Activated CD8-positive, alpha-beta memory T cell treated with anti-CD3 and anti-CD28 coated beads, Interleukin-2, amount 10 ng/mL, durations not matched to agents 7 days and 5 days (primary cell): ENCODE measurements around the gene MRFAP1L1. TPM values are rescaled to one million over a fixed set of nuclear protein-coding genes. Genes with fewer than 3 reads are reported as not detected.
"Not testable (repeated sequence)": the region's sequence is repeated elsewhere in the genome, so short reads cannot be mapped to it uniquely, and the experiment has no call there.

Source experiments
- ATAC-seq: fragments of 150-1000 bp; cut with Tn5 transposase; one replicate; pipeline ENCODE4 v1.10.0; 2021; ENCODE audit warnings: moderate library complexity
- CTCF ChIA-PET: fragments of 350-600 bp; sonication (Branson Sonifier 250); formaldehyde crosslinking; loops from one replicate; lab custom pipeline; 2021; ENCODE audit warnings: antibody characterized with exemption; lab: Charles Lee
- DNase-seq: peaks from one replicate; pipeline ENCODE4 v3.0.0-alpha.2; 2020
- H3K27ac Mint-ChIP-seq: one replicate; pipeline ENCODE4 v1.8.0; 2021; ENCODE audit warnings: mild to moderate bottlenecking, mixed read lengths
- H3K27me3 Mint-ChIP-seq: one replicate; pipeline ENCODE4 v1.8.0; 2021; ENCODE audit warnings: mixed read lengths
- H3K36me3 Mint-ChIP-seq: one replicate; pipeline ENCODE4 v1.8.0; 2021; ENCODE audit warnings: mild to moderate bottlenecking, mixed read lengths
- H3K4me1 Mint-ChIP-seq: one replicate; pipeline ENCODE4 v1.8.0; 2021; ENCODE audit warnings: mixed read lengths
- H3K4me3 Mint-ChIP-seq: one replicate; pipeline ENCODE4 v1.8.0; 2021; ENCODE audit warnings: mild to moderate bottlenecking, moderate library complexity, mixed read lengths
- H3K9me3 Mint-ChIP-seq: one replicate; pipeline ENCODE4 v1.8.0; 2022; ENCODE audit warnings: low read depth, mixed read lengths
- total RNA-seq, 2 experiments: library from RNA; stranded (reverse); gene quantifications; one replicate each; pipeline ENCODE4 v1.2.3, GENCODE V29; 2021

The MRFAP1L1 gene
- 10 to 100 TPM; 60.7 to 61.9 TPM for total RNA-seq

GRCh38 chr4:6709230-6710114 is at the start of gene MRFAP1L1:
Gene MRFAP1L1, minus strand, starts transcription at chr4:6709865. Its CDS starts 236 bp downstream, at chr4:6709629.
- H3K27ac Mint-ChIP-seq, result peak within 1 kb of the TSS; percentile 98
- CTCF ChIA-PET, result interaction anchor here (0.6 to 5.5 kb wide), 14 partner anchors 8 to 361 kb away, joined by 3 to 44 read pairs (median 6); partner anchors contain the start of gene GRPEL1
- H3K36me3 Mint-ChIP-seq, result peaks cover 50% of the 10 kb centered on the region
- no peaks in the 10 kb centered on the region for H3K27me3 Mint-ChIP-seq
- no peaks in the 10 kb centered on the region for H3K9me3 Mint-ChIP-seq
- DNase-seq (peak; percentile 98), ATAC-seq (peak; percentile 86)
- H3K4me1 Mint-ChIP-seq, result peaks cover 52% of the 10 kb centered on the region
- peak within 1 kb of the TSS; percentile 93 for H3K4me3 Mint-ChIP-seq

- Mint-ChIP-seq H3K9me3 (no peaks in the 10 kb centered on the region), H3K27me3 (peaks cover 3% of the 10 kb centered on the region), H3K4me1 (peaks cover 4% of the 10 kb centered on the region), H3K27ac (no peak overlapping the region), H3K4me3 (no peak overlapping the region), H3K36me3 (no peaks in the 10 kb centered on the region)
- ATAC-seq (no peak), DNase-seq (no peak)
- CTCF ChIA-PET, result interaction anchor here (0.7 kb wide), 1 partner anchor 115 kb away, joined by 3 read pairs; no protein-coding TSS in a partner anchor
These were observed 49.1 kb upstream of the MRFAP1L1 start for GRCh38 chr4:6758728-6759127.

GRCh38 chr4:6756345-6756744 is 46.7 kb upstream of the MRFAP1L1 start:
- H3K27ac Mint-ChIP-seq, H3K4me3 Mint-ChIP-seq, ATAC-seq, H3K4me1 Mint-ChIP-seq, H3K9me3 Mint-ChIP-seq, DNase-seq, H3K36me3 Mint-ChIP-seq, H3K27me3 Mint-ChIP-seq: not testable (repeated sequence)
- CTCF ChIA-PET, result interaction anchor here (1.2 kb wide), 1 partner anchor 36 kb away, joined by 3 read pairs; no protein-coding TSS in a partner anchor

- no peaks in the 10 kb centered on the region for H3K36me3 Mint-ChIP-seq
- no peaks in the 10 kb centered on the region for H3K9me3 Mint-ChIP-seq
- no peak for DNase-seq
- peaks cover 17% of the 10 kb centered on the region for H3K4me1 Mint-ChIP-seq
- peaks cover 3% of the 10 kb centered on the region for H3K27me3 Mint-ChIP-seq
- no peak overlapping the region for H3K27ac Mint-ChIP-seq
- CTCF ChIA-PET, result interaction anchor here (1.1 kb wide), 1 partner anchor 288 kb away, joined by 3 read pairs; the partner anchor contains the start of gene TADA2B
- ATAC-seq, result no peak
- no peak overlapping the region for H3K4me3 Mint-ChIP-seq
These were observed 45.6 kb upstream of the MRFAP1L1 start for GRCh38 chr4:6755088-6755753.

- CTCF ChIA-PET, result interaction anchor here (1.1 kb wide), 1 partner anchor 288 kb away, joined by 3 read pairs; the partner anchor contains the start of gene TADA2B
- ATAC-seq (no peak), DNase-seq (no peak)
- Mint-ChIP-seq H3K4me3 (no peak overlapping the region), H3K27me3 (peaks cover under 1% of the 10 kb centered on the region), H3K27ac (no peak overlapping the region), H3K4me1 (peaks cover 17% of the 10 kb centered on the region), H3K36me3 (no peaks in the 10 kb centered on the region), H3K9me3 (no peaks in the 10 kb centered on the region)
These were observed 44.9 kb upstream of the MRFAP1L1 start for GRCh38 chr4:6754481-6755087.

- Mint-ChIP-seq H3K4me3 (no peak overlapping the region), H3K27me3 (no peaks in the 10 kb centered on the region), H3K4me1 (peaks cover 17% of the 10 kb centered on the region)
These were observed 44.2 kb upstream of the MRFAP1L1 start for GRCh38 chr4:6753891-6754290.

GRCh38 chr4:6753103-6753560 is 43.5 kb upstream of the MRFAP1L1 start:
- CTCF ChIA-PET, result no interaction called here
- Mint-ChIP-seq H3K27ac (no peak overlapping the region), H3K36me3 (no peaks in the 10 kb centered on the region)

More at GRCh38 chr4:6753891-6754290, 44.2 kb upstream of the MRFAP1L1 start:
- Mint-ChIP-seq H3K9me3 (no peaks in the 10 kb centered on the region), H3K36me3 (no peaks in the 10 kb centered on the region), H3K27ac (no peak overlapping the region)
- DNase-seq, result no peak
- ATAC-seq, result no peak
- CTCF ChIA-PET, result no interaction called here

GRCh38 chr4:6752486-6752829 is 42.8 kb upstream of the MRFAP1L1 start:
- Mint-ChIP-seq H3K9me3 (no peaks in the 10 kb centered on the region), H3K4me1 (peaks cover 17% of the 10 kb centered on the region), H3K27ac (no peak overlapping the region), H3K27me3 (no peaks in the 10 kb centered on the region), H3K4me3 (no peak overlapping the region), H3K36me3 (no peaks in the 10 kb centered on the region)
- CTCF ChIA-PET, result no interaction called here
- DNase-seq (no peak), ATAC-seq (no peak)

More at GRCh38 chr4:6753103-6753560, 43.5 kb upstream of the MRFAP1L1 start:
- H3K9me3 Mint-ChIP-seq, result no peaks in the 10 kb centered on the region
- ATAC-seq, result no peak
- DNase-seq, result no peak
- H3K27me3 Mint-ChIP-seq, result no peaks in the 10 kb centered on the region
- H3K4me1 Mint-ChIP-seq, result peaks cover 17% of the 10 kb centered on the region
- no peak overlapping the region for H3K4me3 Mint-ChIP-seq

- Mint-ChIP-seq H3K27ac (peak overlapping the region; percentile 90), H3K27me3 (no peaks in the 10 kb centered on the region), H3K36me3 (no peaks in the 10 kb centered on the region), H3K4me1 (peaks cover 17% of the 10 kb centered on the region), H3K9me3 (no peaks in the 10 kb centered on the region), H3K4me3 (peak overlapping the region; percentile 75)
- DNase-seq, result peak; percentile 53
- peak; percentile 79 for ATAC-seq
- CTCF ChIA-PET, result interaction anchor here (1.2 kb wide), 1 partner anchor 319 kb away, joined by 4 read pairs; no protein-coding TSS in a partner anchor
These were observed 42.2 kb upstream of the MRFAP1L1 start for GRCh38 chr4:6751611-6752485.

GRCh38 chr4:6750286-6751221 is 40.9 kb upstream of the MRFAP1L1 start:
- H3K4me3 Mint-ChIP-seq, result peak overlapping the region; percentile 75
- no peaks in the 10 kb centered on the region for H3K9me3 Mint-ChIP-seq
- H3K27me3 Mint-ChIP-seq, result no peaks in the 10 kb centered on the region
- ATAC-seq (no peak), DNase-seq (no peak)
- H3K27ac Mint-ChIP-seq, result peak overlapping the region; percentile 90
- no peaks in the 10 kb centered on the region for H3K36me3 Mint-ChIP-seq
- H3K4me1 Mint-ChIP-seq, result peaks cover 17% of the 10 kb centered on the region
- CTCF ChIA-PET, result interaction anchor here (1.2 kb wide), 1 partner anchor 320 kb away, joined by 4 read pairs; no protein-coding TSS in a partner anchor

- Mint-ChIP-seq H3K27ac (no peak overlapping the region), H3K4me1 (peaks cover 17% of the 10 kb centered on the region), H3K27me3 (no peaks in the 10 kb centered on the region), H3K4me3 (no peak overlapping the region), H3K9me3 (no peaks in the 10 kb centered on the region), H3K36me3 (no peaks in the 10 kb centered on the region)
- CTCF ChIA-PET, result no interaction called here
- ATAC-seq (no peak), DNase-seq (no peak)
These were observed 39.9 kb upstream of the MRFAP1L1 start for GRCh38 chr4:6749340-6750171.
